Right lobe of liver (tissue), 4 donors: Measurements from ENCODE around the gene AGFG2.
"Not testable (repeated sequence)": the region's sequence is repeated elsewhere in the genome, so short reads cannot be mapped to it uniquely, and the experiment has no call there.

Experiments
- CTCF ChIP-seq, 4 donors: fragments of 200-600 bp in 3 of 4; fragments of 450-650 bp in 1 of 4; IDR thresholded peaks; one replicate each; pipeline versions ENCODE4 v1.5.1 to v1.8.0; 2016 to 2022; ENCODE audit warnings: antibody characterized with exemption in 4 of 4, mild to moderate bottlenecking in 2 of 4
- POLR2A ChIP-seq: fragments of 450-650 bp; IDR thresholded peaks from one replicate; pipeline ENCODE4 v1.6.1; 2017; ENCODE audit warnings: antibody characterized with exemption, mild to moderate bottlenecking
- donor health status: DM: no; HTN: no; CAD: no.
- donor health status: DM: no; HTN: no; CAD: no.
- donor health status: DM: no; HTN: yes; CAD: no.

DNA sequence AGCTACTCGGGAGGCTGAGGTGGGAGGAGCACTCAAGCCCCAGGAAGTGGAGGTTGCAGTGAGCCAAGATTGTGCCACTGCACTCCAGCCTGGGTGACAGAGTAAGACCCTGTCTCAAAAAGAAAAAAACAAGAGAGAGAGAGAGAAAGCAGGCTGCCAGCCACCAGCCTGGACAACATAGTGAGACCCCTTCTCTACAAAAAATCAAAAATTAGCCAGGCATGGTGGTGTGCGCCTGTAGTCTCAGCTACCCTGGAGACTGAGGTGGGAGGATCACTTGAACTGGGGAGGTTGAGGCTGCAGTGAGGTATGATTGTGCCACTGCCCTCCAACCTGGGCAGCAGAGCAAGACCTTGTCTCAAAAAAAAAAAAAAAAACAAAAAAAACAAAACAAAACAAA is 2.3 kb upstream of the AGFG2 start:
- not testable (repeated sequence) for TF ChIP-seq CTCF (IDR thresholded peaks at IDR 0.05); POLR2A
